ENCODE measurements around the gene AP3M1.
"Not testable (repeated sequence)": the region's sequence is repeated elsewhere in the genome, so short reads cannot be mapped to it uniquely, and the experiment has no call there.

Gene AP3M1

GRCh38 chr10:74160013-74160412 is 9.4 kb upstream of the AP3M1 start:
- DNase-seq: no peak

GRCh38 chr10:74156919-74157289 is 6.3 kb upstream of the AP3M1 start:
- no peak for DNase-seq

GRCh38 chr10:74153676-74154075 is 3.0 kb upstream of the AP3M1 start:
- no peak for DNase-seq

GRCh38 chr10:74153123-74153522 is 2.5 kb upstream of the AP3M1 start:
- peak; percentile 66 for DNase-seq

GRCh38 chr10:74151879-74152722 is 1.5 kb upstream of the AP3M1 start:
- no peak for DNase-seq

GRCh38 chr10:74150990-74151878 is 606 bp upstream of the AP3M1 start, which contains the start of gene ADK:
TSS of gene ADK (plus strand) at chr10:74151221. CDS start at chr10:74151279, 58 bp downstream.
- DNase-seq: peak; percentile 99

- not testable (repeated sequence) for DNase-seq
These were observed 3.6 kb downstream of the AP3M1 start for GRCh38 chr10:74146980-74147379.

GRCh38 chr10:74145133-74145532 is 5.5 kb downstream of the AP3M1 start:
- DNase-seq: peak; percentile 79

GRCh38 chr10:74140553-74140952 is 10.1 kb downstream of the AP3M1 start:
- DNase-seq: no peak

- no peak for DNase-seq
These were observed 10.6 kb downstream of the AP3M1 start for GRCh38 chr10:74139981-74140380.

- not testable (repeated sequence) for DNase-seq
These were observed 12.0 kb downstream of the AP3M1 start for GRCh38 chr10:74138596-74138995.

GRCh38 chr10:74137992-74138391 is 12.6 kb downstream of the AP3M1 start:
- DNase-seq: no peak

- no peak for DNase-seq
These were observed 15.2 kb downstream of the AP3M1 start for GRCh38 chr10:74135452-74135851.

GRCh38 chr10:74133923-74134820 is 16.5 kb downstream of the AP3M1 start:
- DNase-seq: no peak

- no peak for DNase-seq
These were observed 27.5 kb downstream of the AP3M1 start for GRCh38 chr10:74123081-74123480.

GRCh38 chr10:74122060-74122459 is 28.6 kb downstream of the AP3M1 start:
- no peak for DNase-seq

- DNase-seq: no peak
These were observed 29.3 kb downstream of the AP3M1 start for GRCh38 chr10:74121368-74121767.

GRCh38 chr10:74120911-74121310 is 29.7 kb downstream of the AP3M1 start:
- DNase-seq: no peak

- DNase-seq: peak; percentile 28
These were observed 31.8 kb downstream of the AP3M1 start for GRCh38 chr10:74118804-74119203.

GRCh38 chr10:74117738-74118137 is 32.9 kb downstream of the AP3M1 start:
- DNase-seq: no peak

GRCh38 chr10:74114041-74114448 is 36.6 kb downstream of the AP3M1 start:
- no peak for DNase-seq

- DNase-seq: peak; percentile 65
These were observed 37.1 kb downstream of the AP3M1 start for GRCh38 chr10:74113546-74113945.

GRCh38 chr10:74111799-74112198 is 38.8 kb downstream of the AP3M1 start:
- no peak for DNase-seq
